ENCODE measurements around the gene TPR. TPM values are rescaled to one million over a fixed set of nuclear protein-coding genes. Genes with fewer than 3 reads are reported as not detected.

TPR gene
- total and polyA plus RNA-seq, 2 of the 8 experiments (the other 6 are each of a cell fraction or from before 2014, with no cell fraction given), result 57.1 to 102 TPM

DNA sequence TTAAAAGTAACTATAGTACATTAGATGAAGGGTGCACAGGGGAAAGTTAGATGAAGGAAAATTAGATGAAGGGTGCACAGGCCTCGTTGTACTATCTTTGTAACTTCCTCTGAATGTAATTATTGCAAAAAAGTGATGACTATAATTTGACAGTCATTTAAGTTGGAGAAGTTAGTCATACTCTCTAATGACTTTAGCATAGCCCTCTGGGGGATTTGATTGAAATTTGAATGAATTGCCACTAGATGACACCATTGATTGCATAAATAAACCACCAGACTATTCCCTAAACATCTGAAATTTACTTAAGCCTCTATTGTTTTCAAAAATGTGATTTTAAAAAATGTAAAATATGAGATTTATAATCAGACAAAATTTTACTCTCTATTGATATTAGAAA, 102.6 kb downstream of the TPR start:
- Histone ChIP-seq H3K9ac (replicated peaks in 1 of 4; ENCODE audit: extremely low read depth in 1 of 4, low read depth in 3 of 4, low read length in 3 of 4) (no peak overlapping the region), H4K8ac (ENCODE audit: extremely low read depth, insufficient read depth, low read length) (no peak overlapping the region), H3K23me2 (ENCODE audit: low read depth, low read length) (no peaks in the 10 kb centered on the region), H3K18ac (ENCODE audit: extremely low read depth, low read length) (no peak overlapping the region), H3K23ac (ENCODE audit: insufficient read length) (no peak overlapping the region), H3K14ac (ENCODE audit: insufficient read length) (no peak overlapping the region), H3K9me3 (ENCODE audit: insufficient read depth in 2 of 2, low read depth in 1 of 2, low read length in 1 of 2) (no peaks in the 10 kb centered on the region), H3K4me2 (ENCODE audit: insufficient read depth in 1 of 2, low read depth in 2 of 2, low read length in 2 of 2) (no peak overlapping the region), H2AFZ (ENCODE audit: low read length) (no peak overlapping the region), H4K20me1 (replicated peaks in 1 of 2; ENCODE audit: control insufficient read depth in 1 of 2, insufficient read depth in 2 of 2, low read length in 2 of 2) (no peaks in the 10 kb centered on the region), H3K36me3 (ENCODE audit: control insufficient read depth in 2 of 4, insufficient read depth in 4 of 4, low read length in 3 of 4) (no peaks in the 10 kb centered on the region), H3K4ac (replicated peaks; ENCODE audit: insufficient read length, low read depth, low read length) (no peak overlapping the region), H3K56ac (replicated peaks; ENCODE audit: insufficient read length, low read depth, low read length) (no peak overlapping the region), H3K27ac (ENCODE audit: low read depth, low read length) (no peak overlapping the region), H2BK15ac (ENCODE audit: low read length) (no peak overlapping the region), H3K4me1 (replicated peaks in 1 of 4; ENCODE audit: control insufficient read depth in 3 of 4, insufficient read depth in 4 of 4, low read length in 3 of 4) (no peaks in the 10 kb centered on the region), H3K79me1 (ENCODE audit: low read depth, low read length) (no peaks in the 10 kb centered on the region), H3K27me3 (replicated peaks in 1 of 4; ENCODE audit: control insufficient read depth in 3 of 4, extremely low read depth in 1 of 4, insufficient read depth in 3 of 4, low read length in 3 of 4) (no peaks in the 10 kb centered on the region), H2BK12ac (ENCODE audit: low read depth, low read length) (no peak overlapping the region), H3K79me2 (ENCODE audit: control insufficient read depth in 1 of 2, insufficient read depth in 2 of 2, low read length in 2 of 2) (no peaks in the 10 kb centered on the region), H2AK5ac (ENCODE audit: low read depth, low read length) (no peak overlapping the region), H4K5ac (ENCODE audit: insufficient read length, low read depth, low read length) (no peak overlapping the region), H3K4me3 (ENCODE audit: extremely low read depth in 1 of 4, insufficient read depth in 2 of 4, low read depth in 3 of 4, low read length in 4 of 4) (no peak overlapping the region), H2BK5ac (ENCODE audit: low read depth, low read length) (no peak overlapping the region), H2BK20ac (ENCODE audit: low read length) (no peak overlapping the region), H2BK120ac (replicated peaks; ENCODE audit: low read depth, low read length) (no peak overlapping the region), H4K91ac (replicated peaks; ENCODE audit: insufficient read length, low read length) (no peak overlapping the region)
- FAIRE-seq, result no peak
- CTCF ChIA-PET (ENCODE audit: partially characterized antibody), result no interaction called here
- POLR2A ChIA-PET (ENCODE audit: partially characterized antibody), result interaction anchor here (0.6 kb wide), 1 partner anchor 343 kb away, joined by 3 read pairs; no protein-coding TSS in a partner anchor
- WGBS, 2 experiments (ENCODE audit: extremely low coverage in 1 of 2, insufficient coverage in 1 of 2, insufficient read length in 1 of 2, insufficient replicate concordance in 2 of 2, low coverage in 1 of 2, low lambda C conversion rate in 2 of 2, missing lambda C conversion rate in 1 of 2), result 95% methylated on average over 1 of the region's 1 CpG; no CpG with 5 or more reads in 1 of the 2 experiments
- no peak for DNase-seq (ENCODE audit: low read depth in 1 of 2, low spot score in 2 of 2)
- no peak for TF ChIP-seq SIRT6 (IDR thresholded peaks at IDR 0.05; ENCODE audit: low read length)
- TF ChIP-seq EP300 (IDR thresholded peaks at IDR 0.05; ENCODE audit: borderline replicate concordance in 1 of 2, low read depth in 2 of 2, low read length in 2 of 2), result no peak
- TF ChIP-seq SP4 (IDR thresholded peaks at IDR 0.05; ENCODE audit: low read length), result no peak
- TF ChIP-seq RBBP5 (IDR thresholded peaks at IDR 0.05; ENCODE audit: borderline replicate concordance, low read depth, low read length), result no peak
- no peak for TF ChIP-seq NANOG (IDR thresholded peaks at IDR 0.05; ENCODE audit: insufficient read depth, low read depth, low read length, poor library complexity, severe bottlenecking)
- TF ChIP-seq SAP30 (IDR thresholded peaks at IDR 0.05; ENCODE audit: insufficient read depth, insufficient replicate concordance, low read length), result no peak
- no peak for TF ChIP-seq FOSL1 (IDR thresholded peaks at IDR 0.05; ENCODE audit: insufficient read depth, low read depth, low read length)
- TF ChIP-seq KDM5A (IDR thresholded peaks at IDR 0.05; ENCODE audit: low read length), result no peak
- no peak for TF ChIP-seq MAFK (IDR thresholded peaks at IDR 0.05; ENCODE audit: low read depth, low read length)
- no peak for TF ChIP-seq RNF2 (IDR thresholded peaks at IDR 0.05; ENCODE audit: borderline replicate concordance, low read depth, low read length, missing control alignments, poor library complexity, severe bottlenecking)
